Right atrium auricular region (tissue), 2 donors: ENCODE measurements around the gene DNAI2. TPM values are rescaled to one million over a fixed set of nuclear protein-coding genes. Genes with fewer than 3 reads are reported as not detected.
A peak's percentile ranks its signal among the peaks of the same experiment; 100 is the strongest.

ENCODE experiments used
- DNase-seq: peaks from one replicate; pipeline ENCODE4 v3.0.0-alpha.2; 2019; ENCODE audit warnings: low spot score
- H3K27ac ChIP-seq, 2 donors: fragments of 200-600 bp; sonication (generic); 1 replicate in 1 of 2; 2 replicates in 1 of 2; pipeline ENCODE4 v1.5.1; 2016 to 2019
- H3K27me3 ChIP-seq, 2 donors: fragments of 200-600 bp; sonication (generic); one replicate each; pipeline versions ENCODE4 v1.5.1 to v1.6.0; 2017 to 2019
- H3K36me3 ChIP-seq: fragments of 200-600 bp; sonication (generic); one replicate; pipeline ENCODE4 v1.5.1; 2016
- H3K4me1 ChIP-seq, 2 donors: fragments of 200-600 bp; sonication (generic); one replicate each; pipeline versions ENCODE4 v1.5.1 to v1.6.0; 2017 to 2019
- H3K4me3 ChIP-seq, 2 donors: fragments of 200-600 bp; sonication (generic); 1 replicate in 1 of 2; 2 replicates in 1 of 2; pipeline ENCODE4 v1.5.1; 2017 to 2019; ENCODE audit warnings: mild to moderate bottlenecking in 1 of 2, moderate library complexity in 1 of 2
- H3K9me3 ChIP-seq, 2 donors: fragments of 200-600 bp; sonication (generic); one replicate each; pipeline ENCODE4 v1.5.1; 2019
- CTCF ChIP-seq, 2 donors: fragments of 200-600 bp; sonication (generic); IDR thresholded peaks; one replicate each; pipeline ENCODE4 v1.5.1; 2019; ENCODE audit warnings: antibody characterized with exemption in 2 of 2
- total RNA-seq, 2 donors: library from RNA; depleted of rRNA; stranded (reverse); fragments of >200 nt; gene quantifications; one replicate each; pipeline ENCODE4 v1.1.0, GENCODE V29; 2016

DNAI2 gene
- total RNA-seq, 2 donors from 2014 or later = not detected

GRCh38 chr17:74357466-74357809 is 83.4 kb downstream of the DNAI2 start:
- Histone ChIP-seq H3K36me3 (no peaks in the 10 kb centered on the region), H3K27ac (no peak overlapping the region), H3K27me3 (peaks cover 3 to 16% of the 10 kb centered on the region in 2 donors), H3K9me3 (no peaks in the 10 kb centered on the region), H3K4me1 (peaks cover 0 to 24% of the 10 kb centered on the region in 2 donors), H3K4me3 (peak overlapping the region in 1 of 2 donors; percentile 40)
- DNase-seq = no peak
- TF ChIP-seq CTCF (IDR thresholded peaks at IDR 0.05) = no peak

GRCh38 chr17:74358697-74359096 is 84.7 kb downstream of the DNAI2 start:
- no peak for DNase-seq
- Histone ChIP-seq H3K9me3 (no peaks in the 10 kb centered on the region), H3K4me3 (no peak overlapping the region), H3K27ac (no peak overlapping the region), H3K4me1 (peaks cover 0 to 24% of the 10 kb centered on the region in 2 donors), H3K36me3 (no peaks in the 10 kb centered on the region), H3K27me3 (peaks cover 3 to 16% of the 10 kb centered on the region in 2 donors)
- TF ChIP-seq CTCF (IDR thresholded peaks at IDR 0.05) = no peak

DNA sequence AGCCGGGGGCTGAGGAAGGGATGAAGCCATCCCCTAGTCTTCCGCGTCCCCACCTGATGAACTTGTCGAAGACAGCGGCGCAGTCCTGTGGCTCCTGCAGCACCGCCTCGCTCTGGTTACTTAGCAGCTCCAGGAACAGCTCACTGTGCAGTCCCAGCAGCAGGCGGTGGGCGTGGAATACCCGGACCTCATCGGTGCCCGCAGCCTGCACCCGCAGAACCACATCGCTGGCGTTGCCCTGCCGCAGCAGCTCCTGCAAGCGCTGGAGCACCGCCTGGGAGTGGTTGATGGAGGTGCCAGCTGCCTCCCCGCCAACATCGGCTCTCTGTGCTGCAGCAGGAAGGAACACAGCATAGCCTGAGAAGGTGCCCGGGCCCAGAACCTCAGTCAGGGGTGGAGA is 85.9 kb downstream of the DNAI2 start:
- Histone ChIP-seq H3K27me3 (peaks cover 3 to 16% of the 10 kb centered on the region in 2 donors), H3K36me3 (no peaks in the 10 kb centered on the region), H3K4me3 (no peak overlapping the region), H3K27ac (no peak overlapping the region), H3K9me3 (no peaks in the 10 kb centered on the region), H3K4me1 (peaks cover 0 to 24% of the 10 kb centered on the region in 2 donors)
- no peak for DNase-seq
- no peak for TF ChIP-seq CTCF (IDR thresholded peaks at IDR 0.05)

DNA sequence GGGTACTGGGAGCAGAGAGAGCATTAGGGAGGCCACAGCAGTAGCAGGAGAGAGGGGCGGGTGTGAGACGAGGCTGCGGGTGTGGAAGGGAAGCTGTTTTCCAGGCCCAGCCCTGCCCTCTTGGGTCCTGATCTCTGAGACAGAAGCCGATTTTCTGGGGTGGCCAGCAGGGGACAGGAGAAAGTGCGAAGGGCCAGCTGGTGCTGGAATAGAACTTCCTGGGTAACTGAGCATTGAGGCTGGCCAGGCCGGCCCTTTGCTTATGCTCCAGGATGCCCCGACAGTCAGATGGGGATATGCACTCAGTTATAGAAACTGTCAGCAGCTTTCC is 86.8 kb downstream of the DNAI2 start:
- no peak for DNase-seq
- no peak for TF ChIP-seq CTCF (IDR thresholded peaks at IDR 0.05)
- peaks cover 3 to 16% of the 10 kb centered on the region in 2 donors for H3K27me3 ChIP-seq
- no peak overlapping the region for H3K4me3 ChIP-seq
- peaks cover 0 to 24% of the 10 kb centered on the region in 2 donors for H3K4me1 ChIP-seq
- H3K36me3 ChIP-seq = no peaks in the 10 kb centered on the region
- H3K27ac ChIP-seq = no peak overlapping the region
- no peaks in the 10 kb centered on the region for H3K9me3 ChIP-seq

GRCh38 chr17:74361230-74362068 is 87.4 kb downstream of the DNAI2 start, which contains the start of gene BTBD17:
Gene BTBD17, minus strand, starts transcription at chr17:74361868. Its CDS starts 49 bp downstream, at chr17:74361819.
- Histone ChIP-seq H3K9me3 (no peaks in the 10 kb centered on the region), H3K4me3 (no peak within 1 kb of the TSS), H3K36me3 (no peaks in the 10 kb centered on the region), H3K27ac (no peak within 1 kb of the TSS), H3K4me1 (peaks cover 0 to 23% of the 10 kb centered on the region in 2 donors), H3K27me3 (peaks cover 3 to 16% of the 10 kb centered on the region in 2 donors)
- peak; percentile 80 to 91 for TF ChIP-seq CTCF (IDR thresholded peaks at IDR 0.05)
- DNase-seq = no peak

GRCh38 chr17:74362069-74362405 is 88.0 kb downstream of the DNAI2 start:
- Histone ChIP-seq H3K27me3 (peaks cover 3 to 12% of the 10 kb centered on the region in 2 donors), H3K4me1 (peaks cover 0 to 18% of the 10 kb centered on the region in 2 donors), H3K9me3 (no peaks in the 10 kb centered on the region), H3K4me3 (no peak overlapping the region), H3K36me3 (no peaks in the 10 kb centered on the region), H3K27ac (no peak overlapping the region)
- no peak for DNase-seq
- TF ChIP-seq CTCF (IDR thresholded peaks at IDR 0.05) = no peak
